H9 (cell line): ENCODE data around the gene MBOAT2. TPM values are rescaled to one million over a fixed set of nuclear protein-coding genes. Genes with fewer than 3 reads are reported as not detected.

Source experiments
- DNase-seq: peaks from one replicate; pipeline ENCODE4 v3.0.0-alpha.2; 2017
- H2AFZ ChIP-seq: one replicate; pipeline ENCODE4 v1.6.1; 2013; ENCODE audit warnings: mild to moderate bottlenecking, low read length, control low read depth, moderate library complexity
- H2AK5ac ChIP-seq: 2 replicates; pipeline ENCODE4 v1.6.1; 2013; ENCODE audit warnings: low read length, control low read depth, mixed read lengths; ENCODE audit not compliant: insufficient read length
- H2BK120ac ChIP-seq: one replicate; pipeline ENCODE4 v1.6.1; 2013; ENCODE audit warnings: low read depth, mild to moderate bottlenecking, low read length, control low read depth, inconsistent platforms; ENCODE audit not compliant: poor library complexity, severe bottlenecking
- H2BK12ac ChIP-seq: 2 replicates; pipeline ENCODE4 v1.6.1; 2013; ENCODE audit warnings: low read length, control low read depth, mixed read lengths, low read depth; ENCODE audit not compliant: insufficient read length
- H2BK15ac ChIP-seq: 2 replicates; pipeline ENCODE4 v1.6.1; 2013; ENCODE audit warnings: low read depth, low read length, control low read depth
- H2BK20ac ChIP-seq: one replicate; pipeline ENCODE4 v1.6.1; 2013; ENCODE audit warnings: low read depth, mild to moderate bottlenecking, low read length, control low read depth, inconsistent platforms; ENCODE audit not compliant: poor library complexity, severe bottlenecking
- H2BK5ac ChIP-seq: 2 replicates; pipeline ENCODE4 v1.6.1; 2013; ENCODE audit warnings: low read length, control low read depth, mixed read lengths; ENCODE audit not compliant: insufficient read length
- H3K14ac ChIP-seq: 2 replicates; pipeline ENCODE4 v1.6.1; 2013; ENCODE audit warnings: low read length, control low read depth; ENCODE audit not compliant: insufficient read depth
- H3K18ac ChIP-seq: 2 replicates; pipeline ENCODE4 v1.6.1; 2013; ENCODE audit warnings: low read depth, mild to moderate bottlenecking, mixed read lengths, low read length, control low read depth; ENCODE audit not compliant: insufficient read length
- H3K23ac ChIP-seq: 2 replicates; pipeline ENCODE4 v1.6.1; 2013; ENCODE audit warnings: low read length, control low read depth, mixed read lengths, low read depth; ENCODE audit not compliant: insufficient read length
- H3K23me2 ChIP-seq: 2 replicates; pipeline ENCODE4 v1.6.1; 2013; ENCODE audit warnings: low read depth, mild to moderate bottlenecking, mixed read lengths, low read length, control low read depth; ENCODE audit not compliant: insufficient read length, poor library complexity, severe bottlenecking
- H3K27ac ChIP-seq: 2 replicates; pipeline ENCODE4 v1.5.1; 2013; ENCODE audit warnings: low read length, control low read depth, mixed read lengths, low read depth; ENCODE audit not compliant: insufficient read length
- H3K27me3 ChIP-seq: 2 replicates; pipeline ENCODE4 v1.6.1; 2013; ENCODE audit warnings: low read length, control low read depth, inconsistent platforms; ENCODE audit not compliant: insufficient read depth
- H3K4ac ChIP-seq: 2 replicates; pipeline ENCODE4 v1.6.1; 2013; ENCODE audit warnings: low read depth, mild to moderate bottlenecking, control low read depth, inconsistent platforms, low read length, moderate library complexity
- H3K4me1 ChIP-seq: 2 replicates; pipeline ENCODE4 v1.6.1; 2013; ENCODE audit warnings: low read length, control low read depth, inconsistent platforms; ENCODE audit not compliant: insufficient read depth
- H3K4me2 ChIP-seq: 2 replicates; pipeline ENCODE4 v1.6.1; 2013; ENCODE audit warnings: low read length, control low read depth, mixed read lengths; ENCODE audit not compliant: insufficient read length, insufficient read depth
- H3K56ac ChIP-seq: 2 replicates; pipeline ENCODE4 v1.6.1; 2013; ENCODE audit warnings: low read depth, mild to moderate bottlenecking, mixed read lengths, low read length, control low read depth; ENCODE audit not compliant: insufficient read length
- H3K79me1 ChIP-seq: 2 replicates; pipeline ENCODE4 v1.6.1; 2013; ENCODE audit warnings: low read depth, mild to moderate bottlenecking, moderate library complexity, low read length, control low read depth, inconsistent platforms; ENCODE audit not compliant: insufficient read depth, poor library complexity, severe bottlenecking
- H3K79me2 ChIP-seq: 2 replicates; pipeline ENCODE4 v1.6.1; 2013; ENCODE audit warnings: low read length, control low read depth, inconsistent platforms; ENCODE audit not compliant: insufficient read depth
- H3K9ac ChIP-seq: 2 replicates; pipeline ENCODE4 v1.6.1; 2013; ENCODE audit warnings: low read length, control low read depth, mixed read lengths; ENCODE audit not compliant: insufficient read length; ENCODE audit errors: extremely low read depth
- H3K9me3 ChIP-seq: one replicate; pipeline ENCODE4 v1.6.1; 2013; ENCODE audit warnings: low read depth, low read length, inconsistent platforms; ENCODE audit not compliant: control insufficient read depth
- H3T11ph ChIP-seq: one replicate; pipeline ENCODE4 v1.6.1; 2013; ENCODE audit warnings: mild to moderate bottlenecking, low read length, control low read depth, inconsistent platforms
- H4K20me1 ChIP-seq: one replicate; pipeline ENCODE4 v1.6.1; 2013; ENCODE audit not compliant: control insufficient read depth, insufficient read length, insufficient read depth
- H4K5ac ChIP-seq: 2 replicates; pipeline ENCODE4 v1.6.1; 2013; ENCODE audit warnings: low read depth, mild to moderate bottlenecking, mixed read lengths, low read length, control low read depth; ENCODE audit not compliant: insufficient read length
- H4K8ac ChIP-seq: replicated peaks from 2 replicates; pipeline ENCODE4 v1.6.1; 2013; ENCODE audit warnings: low read length, control low read depth, mixed read lengths, low read depth; ENCODE audit not compliant: insufficient read length
- H4K91ac ChIP-seq: 2 replicates; pipeline ENCODE4 v1.6.1; 2013; ENCODE audit warnings: low read depth, mild to moderate bottlenecking, moderate library complexity, mixed read lengths, low read length, control low read depth; ENCODE audit not compliant: insufficient read length
- H3K27ac Mint-ChIP-seq, 3 experiments: 2 replicates in 2 of 3; 3 replicates in 1 of 3; pipeline ENCODE4 v1.8.0; 2020 to 2021; ENCODE audit warnings: mixed read lengths in 3 of 3, mild to moderate bottlenecking in 1 of 3, moderate library complexity in 1 of 3
- H3K27me3 Mint-ChIP-seq: 2 replicates; pipeline ENCODE4 v1.8.0; 2021; ENCODE audit warnings: low read depth, mild to moderate bottlenecking, moderate library complexity, mixed read lengths
- H3K36me3 Mint-ChIP-seq, 3 experiments: 2 replicates in 2 of 3; 3 replicates in 1 of 3; pipeline ENCODE4 v1.8.0; 2020 to 2021; ENCODE audit warnings: low read depth in 3 of 3, mixed read lengths in 3 of 3; ENCODE audit not compliant: insufficient read depth in 1 of 3
- H3K4me1 Mint-ChIP-seq, 2 experiments: 2 replicates each; pipeline ENCODE4 v1.8.0; 2020; ENCODE audit warnings: mixed read lengths in 2 of 2
- H3K4me3 Mint-ChIP-seq, 2 experiments: 2 replicates in 1 of 2; 3 replicates in 1 of 2; pipeline ENCODE4 v1.8.0; 2020 to 2021; ENCODE audit warnings: mild to moderate bottlenecking in 2 of 2, mixed read lengths in 2 of 2, moderate library complexity in 1 of 2
- H3K9me3 Mint-ChIP-seq, 2 experiments: 2 replicates in 1 of 2; 3 replicates in 1 of 2; pipeline ENCODE4 v1.8.0; 2020; ENCODE audit warnings: mild to moderate bottlenecking in 2 of 2, mixed read lengths in 2 of 2, moderate library complexity in 1 of 2
- WGBS: extraction: QIAGEN DNeasy Blood & Tissue Kit; methylation state at CpG from one replicate; pipeline ENCODE4 v1.1.7; 2013; ENCODE audit warnings: missing lambda C conversion rate, low lambda C conversion rate, mixed read lengths; ENCODE audit not compliant: insufficient read length; ENCODE audit errors: extremely low coverage; 5-methylcytosine and 5-hydroxymethylcytosine counted together
- long read RNA-seq: library from polyadenylated mRNA; unstranded; transcript quantifications from one replicate; pipeline ENCODE4 v2.0.0, GENCODE V29; 2020
- total RNA-seq: library from RNA; stranded (reverse); gene quantifications from 2 replicates; pipeline ENCODE4 v1.2.1, GENCODE V29; 2021
- TF ChIP-seq, protein P1 (sequence below): fragments of 200-600 bp; sonication (generic); conservative IDR thresholded peaks from 3 replicates; pipeline ENCODE4 v1.8.0; 2021; ENCODE audit warnings: antibody characterized with exemption, mild to moderate bottlenecking

Gene MBOAT2, protein sequence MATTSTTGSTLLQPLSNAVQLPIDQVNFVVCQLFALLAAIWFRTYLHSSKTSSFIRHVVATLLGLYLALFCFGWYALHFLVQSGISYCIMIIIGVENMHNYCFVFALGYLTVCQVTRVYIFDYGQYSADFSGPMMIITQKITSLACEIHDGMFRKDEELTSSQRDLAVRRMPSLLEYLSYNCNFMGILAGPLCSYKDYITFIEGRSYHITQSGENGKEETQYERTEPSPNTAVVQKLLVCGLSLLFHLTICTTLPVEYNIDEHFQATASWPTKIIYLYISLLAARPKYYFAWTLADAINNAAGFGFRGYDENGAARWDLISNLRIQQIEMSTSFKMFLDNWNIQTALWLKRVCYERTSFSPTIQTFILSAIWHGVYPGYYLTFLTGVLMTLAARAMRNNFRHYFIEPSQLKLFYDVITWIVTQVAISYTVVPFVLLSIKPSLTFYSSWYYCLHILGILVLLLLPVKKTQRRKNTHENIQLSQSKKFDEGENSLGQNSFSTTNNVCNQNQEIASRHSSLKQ
- 20.2 and 23.4 TPM in 2 replicates for total RNA-seq
- long read RNA-seq, full-length matches to known transcripts: 27 of 42 reads
- long read RNA-seq, partial matches to known transcripts: 1 of 42 reads
- long read RNA-seq, other reads (novel, unspliced or antisense): 14 of 42 reads

DNA sequence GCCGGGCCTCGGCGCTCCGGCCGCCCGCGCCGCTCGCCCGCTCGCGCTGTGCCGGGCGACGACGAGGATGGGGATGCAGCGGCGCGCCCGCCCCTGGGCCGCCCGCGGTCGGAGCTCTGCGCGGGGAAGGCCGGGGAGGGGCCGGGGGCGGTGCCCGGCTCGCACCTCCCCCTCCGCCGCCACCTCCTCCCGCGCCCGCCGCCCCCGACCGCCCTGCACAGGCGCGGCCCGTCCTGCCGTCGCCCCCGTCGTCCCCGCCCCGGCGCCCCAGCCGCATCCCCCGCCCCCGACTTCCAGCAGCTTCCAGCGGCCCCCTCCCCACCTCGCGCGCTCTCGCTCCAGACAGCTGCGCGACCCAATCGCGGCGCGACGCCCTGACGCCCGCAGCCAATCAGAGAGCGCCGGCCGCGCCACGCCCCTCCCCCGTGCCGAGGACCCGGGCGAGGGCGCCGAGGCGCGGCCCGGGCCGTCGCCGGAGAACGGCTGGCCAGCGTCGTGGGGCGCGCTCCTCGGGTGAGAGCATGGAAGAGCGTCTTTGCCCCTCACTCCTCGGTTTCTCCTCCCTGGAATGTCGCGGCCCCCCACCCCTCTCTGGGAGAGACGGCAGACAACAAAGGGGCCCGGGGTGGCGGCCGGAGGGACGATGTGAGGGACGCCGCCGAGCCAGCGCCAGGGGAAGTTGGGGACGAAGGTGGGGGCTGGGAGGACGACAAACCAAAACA is at the start of gene MBOAT2:
MBOAT2 (minus strand) TSS at position 69 of the 722 bp plus-strand sequence. CDS start 70 bp downstream, outside the sequence.
- no CpG with 5 or more reads among the region's 104 CpGs for WGBS
- TF ChIP-seq, protein P1, sequence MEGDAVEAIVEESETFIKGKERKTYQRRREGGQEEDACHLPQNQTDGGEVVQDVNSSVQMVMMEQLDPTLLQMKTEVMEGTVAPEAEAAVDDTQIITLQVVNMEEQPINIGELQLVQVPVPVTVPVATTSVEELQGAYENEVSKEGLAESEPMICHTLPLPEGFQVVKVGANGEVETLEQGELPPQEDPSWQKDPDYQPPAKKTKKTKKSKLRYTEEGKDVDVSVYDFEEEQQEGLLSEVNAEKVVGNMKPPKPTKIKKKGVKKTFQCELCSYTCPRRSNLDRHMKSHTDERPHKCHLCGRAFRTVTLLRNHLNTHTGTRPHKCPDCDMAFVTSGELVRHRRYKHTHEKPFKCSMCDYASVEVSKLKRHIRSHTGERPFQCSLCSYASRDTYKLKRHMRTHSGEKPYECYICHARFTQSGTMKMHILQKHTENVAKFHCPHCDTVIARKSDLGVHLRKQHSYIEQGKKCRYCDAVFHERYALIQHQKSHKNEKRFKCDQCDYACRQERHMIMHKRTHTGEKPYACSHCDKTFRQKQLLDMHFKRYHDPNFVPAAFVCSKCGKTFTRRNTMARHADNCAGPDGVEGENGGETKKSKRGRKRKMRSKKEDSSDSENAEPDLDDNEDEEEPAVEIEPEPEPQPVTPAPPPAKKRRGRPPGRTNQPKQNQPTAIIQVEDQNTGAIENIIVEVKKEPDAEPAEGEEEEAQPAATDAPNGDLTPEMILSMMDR: no peak

More for the DNA sequence above, at the start of gene MBOAT2:
- H3K79me2 ChIP-seq: peaks cover 2% of the 10 kb centered on the region; the same call in 1 of the 2 replicates
- no peaks in the 10 kb centered on the region for H4K20me1 ChIP-seq
- H3K56ac ChIP-seq: no peak within 1 kb of the TSS
- H3K4ac ChIP-seq: no peak within 1 kb of the TSS; the same call in 1 of the 2 replicates
- H3K27me3 ChIP-seq: no peaks in the 10 kb centered on the region
- H4K5ac ChIP-seq: no peak within 1 kb of the TSS
- H4K91ac ChIP-seq: no peak within 1 kb of the TSS
- peak within 1 kb of the TSS; percentile 97 for H3K4me2 ChIP-seq
- peak within 1 kb of the TSS; percentile 98 for H3K14ac ChIP-seq
- H3K18ac ChIP-seq: peak within 1 kb of the TSS; percentile 98
- H2BK12ac ChIP-seq: no peak within 1 kb of the TSS
- no peak within 1 kb of the TSS for H2BK5ac ChIP-seq
- H3K79me1 ChIP-seq: no peaks in the 10 kb centered on the region
- no peaks in the 10 kb centered on the region for H3K9me3 ChIP-seq
- H3K23ac ChIP-seq: no peak within 1 kb of the TSS
- H3K36me3 Mint-ChIP-seq: peaks cover 0 to 6% (median 3%) of the 10 kb centered on the region in 3 experiments; a peak in 4 of 7 replicates
- no peak within 1 kb of the TSS for H2AK5ac ChIP-seq
- peak within 1 kb of the TSS; percentile 84 to 98 for H3K4me3 Mint-ChIP-seq
- peaks cover 32 to 33% of the 10 kb centered on the region in 2 experiments for H3K4me1 Mint-ChIP-seq
- peak; percentile 93 for DNase-seq
- H2BK15ac ChIP-seq: no peak within 1 kb of the TSS
- no peak within 1 kb of the TSS for H3K27ac ChIP-seq
- H3K4me1 ChIP-seq: no peaks in the 10 kb centered on the region; the same call in 1 of the 2 replicates
- H4K8ac ChIP-seq: no peak within 1 kb of the TSS
- H2AFZ ChIP-seq: no peak within 1 kb of the TSS
- H3K27me3 Mint-ChIP-seq: peaks cover 5% of the 10 kb centered on the region
- H3K27ac Mint-ChIP-seq: peak within 1 kb of the TSS; percentile 77 to 94 (median 89); a peak in 6 of 7 replicates
- peak within 1 kb of the TSS; percentile 74 for H3K9ac ChIP-seq
- no peak within 1 kb of the TSS for H3T11ph ChIP-seq
- no peak within 1 kb of the TSS for H2BK20ac ChIP-seq
- no peak within 1 kb of the TSS for H2BK120ac ChIP-seq
- peaks cover 0 to 6% of the 10 kb centered on the region in 2 experiments; a peak in 2 of 5 replicates for H3K9me3 Mint-ChIP-seq
- H3K23me2 ChIP-seq: peaks cover 11% of the 10 kb centered on the region
